ENCODE results near the gene UBP1.
"Not testable (repeated sequence)": the region's sequence is repeated elsewhere in the genome, so short reads cannot be mapped to it uniquely, and the experiment has no call there.

The UBP1 gene

DNA sequence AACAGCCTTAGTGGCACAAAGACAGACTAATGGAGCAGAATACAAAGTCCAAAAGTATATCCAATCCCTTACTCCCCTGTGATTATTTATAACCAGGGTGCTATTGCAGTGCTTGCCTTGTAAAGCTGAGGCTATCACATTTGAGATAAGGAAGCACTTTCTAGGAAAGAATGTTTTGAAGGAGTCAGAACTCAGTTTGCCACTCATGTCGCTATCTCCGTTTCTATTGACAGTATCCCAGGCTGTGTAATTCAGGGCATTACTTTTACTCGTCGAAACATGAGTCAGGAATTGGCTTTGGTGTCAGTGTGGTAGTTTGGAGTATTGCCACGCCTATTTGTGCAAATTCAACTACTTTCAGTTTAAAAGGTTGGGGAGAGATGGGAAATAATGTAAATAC, 84.6 kb downstream of the UBP1 start:
- H3K27ac ChIP-seq (ENCODE audit: insufficient read depth, low read length, poor library complexity, severe bottlenecking): no peak overlapping the region
- no peak overlapping the region for H3K4me3 ChIP-seq (ENCODE audit: insufficient read depth, low read depth, low read length, poor library complexity, severe bottlenecking)
- no peaks in the 10 kb centered on the region for H3K36me3 ChIP-seq (ENCODE audit: control insufficient read depth, insufficient read depth, low read length)
- no peaks in the 10 kb centered on the region for H3K9me3 ChIP-seq (ENCODE audit: control insufficient read depth, low read length)
- DNase-seq: no peak
- no peaks in the 10 kb centered on the region for H3K27me3 ChIP-seq (replicated peaks; ENCODE audit: control insufficient read depth, insufficient read depth, low read length, poor library complexity, severe bottlenecking)
- no peaks in the 10 kb centered on the region for H3K4me1 ChIP-seq (ENCODE audit: control insufficient read depth, insufficient read depth, low read length, poor library complexity, severe bottlenecking)

DNA sequence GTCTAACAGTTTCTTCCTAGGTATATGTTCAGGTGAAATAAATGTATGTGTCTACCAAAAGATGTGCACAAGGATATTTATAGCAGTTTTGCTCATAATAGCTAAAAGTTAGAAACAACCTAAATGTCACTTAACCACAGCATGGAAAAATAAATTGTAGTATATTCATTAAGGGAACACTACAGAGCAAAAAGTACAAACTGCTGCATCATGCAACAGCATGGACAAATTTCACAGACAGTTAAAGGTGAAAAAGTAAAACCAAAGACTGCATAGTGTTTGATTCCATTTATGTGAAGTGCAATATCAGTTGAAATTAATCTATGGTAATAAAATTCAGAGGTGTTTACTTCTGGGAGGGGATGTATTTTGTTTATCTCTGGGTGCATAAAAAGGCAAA, 100.4 kb downstream of the UBP1 start:
- no peaks in the 10 kb centered on the region for H3K9me3 ChIP-seq (ENCODE audit: control insufficient read depth, low read length)
- no peaks in the 10 kb centered on the region for H3K4me1 ChIP-seq (ENCODE audit: control insufficient read depth, insufficient read depth, low read length, poor library complexity, severe bottlenecking)
- no peak overlapping the region for H3K4me3 ChIP-seq (ENCODE audit: insufficient read depth, low read depth, low read length, poor library complexity, severe bottlenecking)
- H3K36me3 ChIP-seq (ENCODE audit: control insufficient read depth, insufficient read depth, low read length): no peaks in the 10 kb centered on the region
- H3K27ac ChIP-seq (ENCODE audit: insufficient read depth, low read length, poor library complexity, severe bottlenecking): no peak overlapping the region
- DNase-seq: no peak
- H3K27me3 ChIP-seq (replicated peaks; ENCODE audit: control insufficient read depth, insufficient read depth, low read length, poor library complexity, severe bottlenecking): no peaks in the 10 kb centered on the region

DNA sequence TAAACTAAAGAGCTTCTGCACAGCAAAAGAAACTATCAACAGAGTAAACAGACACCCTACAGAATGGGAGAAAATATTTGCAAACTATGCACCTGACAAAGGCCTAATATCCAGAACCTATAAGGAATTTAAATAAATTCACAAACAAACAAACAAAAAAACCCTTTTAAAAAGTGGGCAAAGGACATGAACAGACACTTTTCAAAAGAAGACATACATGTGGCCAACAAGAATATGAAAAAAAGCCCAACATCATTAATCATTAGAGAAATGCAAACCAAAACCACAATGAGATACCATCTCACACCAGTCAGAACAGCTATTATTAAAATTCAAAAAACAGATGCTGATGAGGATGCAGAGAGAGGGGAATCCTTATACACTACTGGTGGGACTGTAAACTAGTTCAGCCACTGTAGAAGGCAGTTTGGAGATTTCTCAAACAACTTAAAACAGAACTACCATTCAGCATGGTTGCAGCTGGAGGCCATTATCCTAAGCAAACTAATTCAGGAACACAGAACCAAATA, 101.2 kb downstream of the UBP1 start:
- H3K36me3 ChIP-seq (ENCODE audit: control insufficient read depth, insufficient read depth, low read length): not testable (repeated sequence)

More for the DNA sequence above, 101.2 kb downstream of the UBP1 start:
- not testable (repeated sequence) for H3K27ac ChIP-seq (ENCODE audit: insufficient read depth, low read length, poor library complexity, severe bottlenecking); H3K4me1 ChIP-seq (ENCODE audit: control insufficient read depth, insufficient read depth, low read length, poor library complexity, severe bottlenecking); DNase-seq; H3K4me3 ChIP-seq (ENCODE audit: insufficient read depth, low read depth, low read length, poor library complexity, severe bottlenecking); H3K27me3 ChIP-seq (replicated peaks; ENCODE audit: control insufficient read depth, insufficient read depth, low read length, poor library complexity, severe bottlenecking); H3K9me3 ChIP-seq (ENCODE audit: control insufficient read depth, low read length)
